Choroid plexus epithelial cell (primary cell): ENCODE measurements around the gene GOLGA6L9.
"Not testable (repeated sequence)": the region's sequence is repeated elsewhere in the genome, so short reads cannot be mapped to it uniquely, and the experiment has no call there.

Experiments
- DNase-seq: peaks from one replicate; pipeline ENCODE4 v3.0.0-alpha.2; 2010; ENCODE audit warnings: low read depth
- H3K4me3 ChIP-seq: 2 replicates; pipeline ENCODE4 v1.5.1; 2011; ENCODE audit warnings: low read depth, mild to moderate bottlenecking, control low read depth, low read length, moderate library complexity
- TF ChIP-seq, protein P1 (sequence below): conservative IDR thresholded peaks from 2 replicates; pipeline ENCODE4 v1.5.1; 2011; ENCODE audit warnings: low read depth, mild to moderate bottlenecking, control low read depth, inconsistent platforms, low read length, moderate library complexity

GOLGA6L9 gene

DNA sequence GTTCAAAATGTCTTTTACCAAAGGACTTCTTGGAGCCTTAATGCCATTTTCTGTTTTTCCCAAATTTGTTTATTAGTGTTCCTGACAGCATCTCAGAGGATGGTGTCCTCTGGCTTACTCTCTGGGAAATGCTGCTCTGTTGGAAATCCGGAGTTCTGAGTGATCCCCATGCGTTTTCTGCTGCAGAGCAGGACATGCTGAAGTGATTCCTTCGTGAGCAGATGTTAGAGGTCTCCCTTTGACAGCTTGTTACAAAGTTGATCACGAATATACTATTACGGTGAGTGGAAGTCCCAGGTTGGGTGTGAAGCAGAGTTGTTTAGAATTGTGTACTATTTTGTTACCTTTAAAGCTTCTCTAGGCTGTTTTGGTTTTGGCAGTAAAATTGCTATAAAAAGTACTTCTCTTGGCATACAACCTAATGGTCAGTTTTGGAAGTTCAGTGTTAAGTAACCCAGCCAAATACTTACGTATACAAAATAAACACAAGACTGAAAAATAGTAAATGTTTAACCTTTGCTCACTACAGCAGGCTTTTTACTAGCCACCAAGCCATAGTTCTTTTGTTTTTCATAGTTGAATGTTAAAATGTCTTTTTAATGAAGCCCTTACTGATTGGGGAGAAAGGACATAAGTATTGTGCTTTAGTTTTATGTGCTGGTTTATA lies 15.0 kb upstream of the GOLGA6L9 start:
- TF ChIP-seq, protein P1, sequence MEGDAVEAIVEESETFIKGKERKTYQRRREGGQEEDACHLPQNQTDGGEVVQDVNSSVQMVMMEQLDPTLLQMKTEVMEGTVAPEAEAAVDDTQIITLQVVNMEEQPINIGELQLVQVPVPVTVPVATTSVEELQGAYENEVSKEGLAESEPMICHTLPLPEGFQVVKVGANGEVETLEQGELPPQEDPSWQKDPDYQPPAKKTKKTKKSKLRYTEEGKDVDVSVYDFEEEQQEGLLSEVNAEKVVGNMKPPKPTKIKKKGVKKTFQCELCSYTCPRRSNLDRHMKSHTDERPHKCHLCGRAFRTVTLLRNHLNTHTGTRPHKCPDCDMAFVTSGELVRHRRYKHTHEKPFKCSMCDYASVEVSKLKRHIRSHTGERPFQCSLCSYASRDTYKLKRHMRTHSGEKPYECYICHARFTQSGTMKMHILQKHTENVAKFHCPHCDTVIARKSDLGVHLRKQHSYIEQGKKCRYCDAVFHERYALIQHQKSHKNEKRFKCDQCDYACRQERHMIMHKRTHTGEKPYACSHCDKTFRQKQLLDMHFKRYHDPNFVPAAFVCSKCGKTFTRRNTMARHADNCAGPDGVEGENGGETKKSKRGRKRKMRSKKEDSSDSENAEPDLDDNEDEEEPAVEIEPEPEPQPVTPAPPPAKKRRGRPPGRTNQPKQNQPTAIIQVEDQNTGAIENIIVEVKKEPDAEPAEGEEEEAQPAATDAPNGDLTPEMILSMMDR: peak; percentile 20
- DNase-seq: peak; percentile 54
- H3K4me3 ChIP-seq: not testable (repeated sequence)

DNA sequence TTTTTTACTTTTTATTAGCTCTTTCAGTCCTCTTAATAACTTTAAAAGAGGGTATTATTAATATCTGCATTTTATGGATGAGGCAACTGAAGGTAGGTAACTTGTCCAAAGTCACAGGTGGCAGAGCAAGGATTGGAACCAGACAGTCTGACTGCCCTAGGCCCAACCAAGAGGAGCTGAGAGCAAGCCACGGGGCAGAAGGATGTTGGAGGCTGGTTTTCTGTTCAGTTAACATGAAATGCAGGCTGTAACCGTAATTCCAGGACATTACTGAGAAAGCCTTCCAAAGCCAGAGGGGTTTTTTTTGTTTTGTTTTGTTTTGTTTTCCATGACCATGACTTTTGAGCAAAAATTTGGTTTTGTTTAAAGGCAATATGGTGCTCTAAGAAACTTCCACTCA lies 9.1 kb upstream of the GOLGA6L9 start:
- H3K4me3 ChIP-seq, DNase-seq: not testable (repeated sequence)

DNA sequence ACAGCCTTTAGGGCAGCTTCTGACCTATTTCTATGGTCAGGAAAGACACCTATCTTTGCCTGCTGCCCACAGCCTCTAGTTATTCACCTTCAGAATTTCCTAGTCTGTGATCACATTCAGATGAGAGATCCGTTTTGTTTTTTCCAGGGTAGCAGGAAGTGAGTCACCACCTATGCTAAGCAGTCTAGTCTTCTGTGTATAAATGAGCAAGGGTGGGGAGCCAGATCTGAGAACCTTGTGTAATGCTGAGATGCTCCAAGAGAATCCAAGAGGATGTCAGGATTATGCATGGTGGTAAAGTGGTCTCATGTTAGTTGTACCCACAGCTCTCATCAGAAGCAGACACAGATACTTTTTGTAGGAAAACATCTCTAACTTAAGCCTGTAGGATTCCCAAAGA lies 8.7 kb upstream of the GOLGA6L9 start:
- not testable (repeated sequence) for DNase-seq, H3K4me3 ChIP-seq

DNA sequence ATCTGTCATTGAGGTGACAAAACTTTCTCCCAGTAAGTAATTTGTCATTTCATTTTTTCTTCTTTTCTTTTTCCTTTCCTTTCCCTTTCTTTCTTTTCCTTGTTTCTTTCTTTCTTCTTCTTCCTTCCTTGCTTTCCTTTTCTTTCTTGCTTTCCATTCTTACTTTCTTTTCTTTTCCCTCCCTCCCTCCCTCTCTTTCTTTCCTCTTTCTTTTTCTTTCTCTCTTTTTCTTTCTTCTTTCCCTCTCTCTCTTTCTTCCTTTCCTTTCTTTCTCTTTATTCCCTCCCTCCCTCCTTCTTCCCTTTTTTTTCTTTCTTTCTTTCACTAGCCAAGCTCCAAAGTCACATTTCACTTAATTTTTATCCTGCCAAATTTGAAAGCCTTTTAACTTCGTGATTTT lies 2.5 kb upstream of the GOLGA6L9 start:
- not testable (repeated sequence) for DNase-seq, H3K4me3 ChIP-seq

DNA sequence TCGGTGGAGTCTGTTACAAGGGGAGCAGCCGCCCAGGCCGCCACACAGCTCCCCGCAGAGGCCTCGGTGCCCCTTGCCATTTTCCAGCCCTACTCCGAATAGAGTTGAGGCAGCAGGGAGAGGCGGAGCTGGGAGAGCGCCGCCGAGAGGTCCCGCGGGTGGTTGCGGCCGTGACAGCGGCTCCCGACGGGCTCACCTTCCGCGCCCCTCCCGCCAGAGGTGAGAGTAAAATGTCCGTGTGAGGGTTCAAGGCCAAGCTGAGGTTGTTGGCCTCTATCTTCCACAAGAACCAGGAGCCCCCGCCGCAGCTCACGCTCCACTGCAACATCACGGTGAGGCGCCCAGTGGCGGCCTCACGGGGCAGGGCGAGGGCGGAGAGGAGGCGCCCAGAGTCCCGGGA lies 15.8 kb downstream of the GOLGA6L9 start:
- TF ChIP-seq, protein P1: peak; percentile 34
- peak overlapping the region; percentile 57 for H3K4me3 ChIP-seq
- not testable (repeated sequence) for DNase-seq

DNA sequence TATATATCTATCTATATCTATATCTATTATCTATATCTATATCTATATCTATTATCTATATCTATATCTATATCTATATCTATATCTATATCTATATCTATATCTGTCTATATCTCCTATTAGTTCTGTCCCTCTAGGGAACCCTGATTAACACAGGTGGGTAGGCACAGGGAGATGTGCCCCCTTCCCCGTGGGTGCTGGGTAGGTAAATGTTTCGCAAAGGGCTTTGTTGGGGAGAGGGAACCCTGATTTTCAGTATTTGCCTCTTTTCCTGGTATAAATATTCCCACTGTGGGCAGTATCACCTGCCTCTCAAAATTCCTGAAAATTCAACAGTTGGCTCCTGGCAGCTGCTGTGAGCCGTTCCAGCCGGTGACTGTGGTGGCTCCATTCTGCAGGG lies 27.7 kb downstream of the GOLGA6L9 start:
- H3K4me3 ChIP-seq, DNase-seq: not testable (repeated sequence)

DNA sequence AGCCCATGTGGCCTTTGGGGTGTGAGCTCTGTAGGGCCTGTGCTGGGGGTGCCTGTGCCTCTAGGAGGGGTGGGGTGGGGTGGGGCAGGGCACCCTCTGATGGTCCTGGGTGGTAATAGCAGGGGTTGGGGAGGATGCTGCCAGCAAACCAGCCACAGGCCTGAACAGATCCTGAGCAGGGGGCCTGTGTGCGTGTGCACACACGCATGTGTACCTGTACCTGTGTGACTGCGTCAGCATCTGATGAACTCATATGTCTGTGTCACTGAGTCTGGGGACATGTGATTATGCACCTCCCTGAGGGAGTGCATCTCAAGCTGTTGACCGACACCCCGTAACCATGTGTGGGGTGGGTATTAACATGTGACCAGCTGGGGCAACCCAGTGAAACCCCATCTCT lies 36.0 kb downstream of the GOLGA6L9 start:
- not testable (repeated sequence) for DNase-seq

DNA sequence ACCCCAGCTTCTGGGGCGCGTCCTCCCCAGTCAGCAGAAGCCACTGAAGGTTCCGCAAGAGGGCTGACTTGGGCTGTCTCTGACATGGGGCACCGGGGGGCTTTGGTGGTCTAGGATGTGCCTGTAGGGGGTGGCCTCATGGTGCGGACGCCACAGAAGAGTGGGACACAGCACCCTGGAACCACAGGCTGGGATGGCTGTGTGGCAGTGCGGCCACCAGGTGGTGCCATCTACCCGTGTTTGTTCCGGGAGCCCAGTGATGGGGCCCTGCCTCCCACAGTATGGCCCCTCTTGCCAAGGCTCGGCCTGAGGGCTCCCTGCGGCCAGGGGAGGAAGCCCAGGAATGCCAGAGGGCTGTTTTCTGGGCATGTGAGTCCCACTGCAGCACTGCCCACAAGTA lies 38.6 kb downstream of the GOLGA6L9 start:
- H3K4me3 ChIP-seq, DNase-seq: not testable (repeated sequence)

More for the DNA sequence above, 36.0 kb downstream of the GOLGA6L9 start:
- not testable (repeated sequence) for H3K4me3 ChIP-seq

DNA sequence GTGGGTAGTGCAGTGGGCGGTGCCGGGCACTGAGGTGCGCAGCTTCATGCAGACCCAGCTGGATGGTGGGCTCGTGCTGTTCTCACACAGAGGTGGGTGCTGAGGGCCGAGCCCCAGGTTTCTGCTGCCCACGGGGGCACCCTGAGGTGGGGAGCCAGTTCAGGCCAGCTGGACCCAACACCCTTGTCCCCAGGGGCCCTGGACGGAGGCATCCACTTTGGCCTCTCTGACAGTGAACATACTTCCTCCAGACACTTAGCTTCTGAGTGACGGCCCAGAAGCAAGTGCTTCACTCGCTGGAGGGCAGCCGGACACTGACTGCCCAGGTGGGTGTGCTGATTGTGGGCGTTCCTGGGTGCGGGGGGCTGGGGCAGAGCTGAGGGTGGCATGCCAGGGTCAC lies 39.8 kb downstream of the GOLGA6L9 start:
- not testable (repeated sequence) for H3K4me3 ChIP-seq, DNase-seq

DNA sequence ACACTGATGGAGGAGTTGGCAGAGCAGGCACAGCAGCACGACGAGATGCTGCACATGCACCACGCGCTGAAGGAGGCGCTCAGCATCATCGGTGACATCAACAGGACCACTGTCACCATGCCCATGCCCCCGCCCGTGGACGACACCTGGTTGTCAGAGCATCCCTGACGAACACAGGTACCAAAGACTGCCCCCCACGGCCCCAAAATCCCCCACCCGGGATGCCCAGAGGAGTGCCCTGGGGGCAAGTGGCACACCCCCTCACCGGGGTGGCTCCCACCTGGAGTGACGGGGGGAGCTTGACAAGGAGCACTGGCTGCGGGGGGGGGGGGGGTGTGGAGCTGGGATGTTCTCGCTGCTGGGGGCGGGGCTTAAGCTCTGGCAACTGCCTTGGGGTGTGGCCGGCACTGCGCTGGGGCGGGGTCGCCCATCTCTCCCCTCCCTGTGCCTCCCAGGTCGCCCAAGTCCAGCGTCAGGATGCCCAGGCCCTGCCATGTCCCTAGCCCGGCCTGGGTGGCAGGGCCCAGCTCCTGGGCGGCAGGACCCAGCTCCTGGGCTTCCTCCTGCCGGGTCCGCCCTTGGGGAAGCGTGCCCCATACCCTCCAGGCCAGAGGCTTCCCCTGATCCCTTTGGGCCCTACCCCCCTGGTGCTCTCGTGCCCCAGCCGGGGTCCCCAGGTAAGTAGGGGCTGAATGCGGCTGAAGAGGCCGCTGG lies 42.8 kb downstream of the GOLGA6L9 start:
- not testable (repeated sequence) for H3K4me3 ChIP-seq, DNase-seq

DNA sequence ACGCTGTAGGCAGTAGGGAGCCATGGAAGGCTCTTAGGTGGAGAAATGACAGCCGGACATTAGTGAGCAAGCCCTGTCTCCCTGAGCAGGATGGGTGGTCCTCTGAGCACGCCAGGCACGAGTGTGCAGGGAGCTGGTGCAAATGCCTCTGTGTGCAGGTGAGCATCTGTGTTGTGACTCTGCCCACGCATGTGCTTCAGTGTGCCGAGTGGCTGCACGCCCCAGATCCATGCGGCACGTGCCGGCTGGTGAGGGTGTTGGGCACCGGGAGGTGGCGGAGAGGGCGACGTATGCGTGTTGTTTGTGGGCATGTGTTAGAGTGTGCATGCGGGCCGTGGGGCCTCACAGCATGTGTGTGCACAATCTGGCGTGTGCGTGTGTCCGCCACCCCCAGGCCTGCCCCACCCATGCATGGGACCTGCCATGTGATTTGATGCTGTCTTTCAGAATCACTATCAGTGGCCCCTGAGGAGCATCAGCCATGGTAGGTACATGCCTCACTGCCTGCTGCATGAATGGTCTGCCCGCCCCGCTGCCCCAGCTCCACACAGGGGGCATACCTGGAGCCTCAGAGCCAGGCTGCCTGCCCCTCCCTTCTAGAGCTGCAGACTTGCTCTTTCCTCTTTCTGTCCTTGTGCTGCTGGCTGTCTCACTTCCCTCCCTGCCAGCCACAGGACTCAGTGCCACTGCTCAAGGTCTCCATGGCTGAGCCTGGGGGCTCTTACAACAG lies 45.1 kb downstream of the GOLGA6L9 start:
- DNase-seq, H3K4me3 ChIP-seq: not testable (repeated sequence)

DNA sequence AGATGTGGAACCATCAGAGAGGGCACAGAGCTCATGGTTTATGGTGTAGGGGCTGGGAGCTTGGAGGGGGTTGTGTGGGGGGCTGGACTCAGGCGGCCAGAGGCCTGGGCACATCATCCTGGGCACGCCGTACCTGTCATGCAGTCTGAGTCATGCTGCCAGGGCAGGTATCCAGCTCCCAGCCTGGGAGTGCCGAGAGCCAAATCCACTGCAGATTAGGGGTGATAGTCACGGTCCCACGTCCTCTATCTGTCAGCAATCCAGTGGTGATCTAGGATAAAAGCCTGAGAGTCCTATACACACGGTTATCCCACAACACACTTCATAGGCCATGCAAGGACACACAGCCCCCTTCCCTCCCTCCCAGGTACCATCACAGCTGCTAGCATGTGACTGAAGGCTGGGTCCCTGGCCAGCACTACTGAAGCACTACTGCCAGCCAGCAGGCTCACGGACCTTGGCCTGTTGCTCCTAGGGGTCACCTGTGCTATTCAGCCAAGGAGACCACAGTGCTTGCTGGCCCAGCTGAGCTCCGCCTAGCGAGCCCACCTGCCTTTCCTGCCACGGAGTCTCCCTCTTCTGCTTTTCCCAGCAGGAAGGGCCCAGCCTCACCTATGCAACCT lies 45.8 kb downstream of the GOLGA6L9 start:
- DNase-seq, H3K4me3 ChIP-seq: not testable (repeated sequence)

DNA sequence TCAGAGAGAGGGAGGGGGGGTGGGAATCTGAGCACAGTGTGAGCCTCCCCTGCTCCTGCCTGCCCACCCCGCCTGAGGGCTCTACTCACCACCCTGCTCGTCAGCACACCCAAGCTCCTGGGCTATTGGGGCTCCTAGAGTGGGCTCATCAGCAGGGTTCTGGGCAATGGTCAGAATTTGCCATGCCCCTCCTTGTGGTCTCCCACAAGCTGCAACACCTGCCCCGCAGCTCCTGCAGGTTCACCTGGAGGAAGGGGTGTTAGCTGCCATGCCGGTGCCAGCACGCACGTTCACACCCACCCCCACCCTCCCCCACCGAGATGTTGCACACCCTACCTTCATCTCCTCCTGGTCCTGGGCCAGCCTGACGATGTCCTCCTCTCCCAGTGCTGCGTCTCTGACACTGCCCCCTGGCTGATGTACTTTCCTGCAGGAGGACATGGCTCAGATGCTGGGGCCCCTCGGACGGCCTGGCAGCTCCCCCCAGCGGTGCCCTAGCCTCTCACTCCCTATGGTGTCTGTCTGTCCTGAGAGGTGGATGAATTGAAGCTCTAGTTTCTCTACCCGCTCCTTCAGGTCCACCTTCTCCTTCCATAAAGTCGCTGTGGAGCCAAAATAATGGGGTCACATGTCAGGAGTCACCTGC lies 47.2 kb downstream of the GOLGA6L9 start:
- not testable (repeated sequence) for DNase-seq, H3K4me3 ChIP-seq

DNA sequence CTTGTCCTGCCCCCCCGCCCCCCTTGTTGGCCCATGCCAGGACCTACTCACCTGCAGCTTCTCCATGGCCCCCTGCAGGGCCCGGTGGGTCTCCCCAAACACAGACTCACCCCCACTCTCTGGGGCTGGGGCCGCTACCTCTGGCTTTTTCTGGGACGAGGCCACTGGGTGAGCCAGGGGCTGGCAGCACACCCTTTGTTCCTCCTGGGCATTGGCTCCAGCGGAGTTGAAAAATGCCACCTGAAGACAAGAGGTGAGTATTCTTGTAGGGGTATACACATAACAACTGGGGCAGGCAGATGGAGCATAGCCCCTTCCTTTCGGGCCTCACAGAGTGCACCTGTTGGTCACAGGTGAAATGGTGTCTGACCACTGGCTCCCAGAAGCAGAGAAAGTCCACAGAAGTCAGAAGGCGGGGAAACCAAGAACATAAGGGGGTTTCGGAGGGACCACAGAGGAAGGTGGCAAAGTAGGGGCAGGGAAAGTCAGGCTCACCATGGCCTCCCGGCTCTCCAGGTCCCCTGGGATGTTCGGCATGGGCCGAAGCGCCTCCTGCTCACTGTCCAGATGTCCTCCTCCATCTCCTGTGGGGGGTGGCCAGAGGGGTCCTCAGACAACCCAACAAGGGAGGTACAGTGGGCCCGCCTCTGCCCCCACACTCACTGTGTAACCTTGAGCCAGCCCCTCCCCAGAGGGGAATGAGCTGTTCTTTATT lies 47.9 kb downstream of the GOLGA6L9 start:
- not testable (repeated sequence) for DNase-seq, H3K4me3 ChIP-seq
